ENCODE results near the gene PTPRM. TPM values are rescaled to one million over a fixed set of nuclear protein-coding genes. Genes with fewer than 3 reads are reported as not detected.

The PTPRM gene
- total RNA-seq, 1 experiment from 2014 or later = 42.3 TPM

- Mint-ChIP-seq H3K9me3 (ENCODE audit: low read depth, unreplicated experiment) (no peaks in the 10 kb centered on the region), H3K27me3 (ENCODE audit: unreplicated experiment) (no peaks in the 10 kb centered on the region), H3K4me3 (ENCODE audit: low read depth, unreplicated experiment) (no peak overlapping the region), H3K27ac (ENCODE audit: unreplicated experiment) (no peak overlapping the region), H3K4me1 (ENCODE audit: low read depth, unreplicated experiment) (peaks cover 8% of the 10 kb centered on the region), H3K36me3 (ENCODE audit: insufficient read depth, unreplicated experiment) (no peaks in the 10 kb centered on the region)
- no peak for DNase-seq
- CTCF ChIA-PET = no interaction called here
- BruUV-seq (replicated peaks) = no TSS peak
- TF ChIP-seq CTCF (IDR thresholded peaks at IDR 0.05; ENCODE audit: unreplicated experiment) = no peak
- intact Hi-C loops (cut with micrococcal nuclease; ENCODE audit: unreplicated experiment) = no loop called here
These were observed 478.2 kb downstream of the PTPRM start for GRCh38 chr18:8045160-8045883.

- CTCF ChIA-PET = no interaction called here
- Mint-ChIP-seq H3K4me1 (ENCODE audit: low read depth, unreplicated experiment) (peaks cover 8% of the 10 kb centered on the region), H3K36me3 (ENCODE audit: insufficient read depth, unreplicated experiment) (no peaks in the 10 kb centered on the region), H3K4me3 (ENCODE audit: low read depth, unreplicated experiment) (no peak overlapping the region), H3K9me3 (ENCODE audit: low read depth, unreplicated experiment) (no peaks in the 10 kb centered on the region), H3K27me3 (ENCODE audit: unreplicated experiment) (no peaks in the 10 kb centered on the region), H3K27ac (ENCODE audit: unreplicated experiment) (no peak overlapping the region)
- no peak for TF ChIP-seq CTCF (IDR thresholded peaks at IDR 0.05; ENCODE audit: unreplicated experiment)
- no TSS peak for BruUV-seq (replicated peaks)
- intact Hi-C loops (cut with micrococcal nuclease; ENCODE audit: unreplicated experiment) = no loop called here
- DNase-seq = no peak
These were observed 478.8 kb downstream of the PTPRM start for GRCh38 chr18:8045884-8046281.

GRCh38 chr18:8046441-8046840 is 479.3 kb downstream of the PTPRM start:
- Mint-ChIP-seq H3K4me1 (ENCODE audit: low read depth, unreplicated experiment) (peaks cover 8% of the 10 kb centered on the region), H3K36me3 (ENCODE audit: insufficient read depth, unreplicated experiment) (no peaks in the 10 kb centered on the region), H3K9me3 (ENCODE audit: low read depth, unreplicated experiment) (no peaks in the 10 kb centered on the region), H3K4me3 (ENCODE audit: low read depth, unreplicated experiment) (no peak overlapping the region), H3K27me3 (ENCODE audit: unreplicated experiment) (no peaks in the 10 kb centered on the region), H3K27ac (ENCODE audit: unreplicated experiment) (no peak overlapping the region)
- TF ChIP-seq CTCF (IDR thresholded peaks at IDR 0.05; ENCODE audit: unreplicated experiment) = no peak
- DNase-seq = no peak
- intact Hi-C loops (cut with micrococcal nuclease; ENCODE audit: unreplicated experiment) = no loop called here
- CTCF ChIA-PET = no interaction called here
- no TSS peak for BruUV-seq (replicated peaks)

DNA sequence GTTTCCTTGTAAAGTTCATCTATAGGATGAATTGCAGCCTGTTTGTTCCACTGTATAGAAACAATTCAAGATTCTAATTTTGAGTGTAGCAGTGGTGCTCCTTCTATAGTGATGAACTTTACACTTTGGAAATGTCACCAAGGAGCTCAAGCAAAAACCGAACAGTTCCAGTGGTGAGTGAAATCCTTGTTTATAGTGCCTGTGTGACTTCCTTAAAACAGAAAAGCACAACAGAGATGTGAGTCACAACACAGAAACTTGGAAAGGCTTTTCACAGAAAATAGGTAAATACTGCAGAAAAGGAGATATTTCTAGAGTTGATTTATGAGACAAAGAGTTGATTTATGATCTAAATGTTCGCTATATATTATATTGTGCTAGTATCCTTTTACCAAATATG is 482.0 kb downstream of the PTPRM start:
- no peak overlapping the region for H3K4me3 Mint-ChIP-seq (ENCODE audit: low read depth, unreplicated experiment)
- H3K9me3 Mint-ChIP-seq (ENCODE audit: low read depth, unreplicated experiment) = no peaks in the 10 kb centered on the region
- no peak overlapping the region for H3K27ac Mint-ChIP-seq (ENCODE audit: unreplicated experiment)
- no peaks in the 10 kb centered on the region for H3K27me3 Mint-ChIP-seq (ENCODE audit: unreplicated experiment)
- TF ChIP-seq CTCF (IDR thresholded peaks at IDR 0.05; ENCODE audit: unreplicated experiment) = no peak
- DNase-seq = no peak
- H3K4me1 Mint-ChIP-seq (ENCODE audit: low read depth, unreplicated experiment) = peaks cover 19% of the 10 kb centered on the region
- no TSS peak for BruUV-seq (replicated peaks)
- CTCF ChIA-PET = interaction anchor here (0.6 kb wide), 1 partner anchor 48 kb away, joined by 3 read pairs; no protein-coding TSS in a partner anchor
- H3K36me3 Mint-ChIP-seq (ENCODE audit: insufficient read depth, unreplicated experiment) = no peaks in the 10 kb centered on the region
- intact Hi-C loops (cut with micrococcal nuclease; ENCODE audit: unreplicated experiment) = no loop called here

All from Calu3 (cell line).